Choroid plexus epithelial cell (primary cell): ENCODE measurements around the gene CROCC.
A peak's percentile ranks its signal among the peaks of the same experiment; 100 is the strongest.
"Not testable (repeated sequence)": the region's sequence is repeated elsewhere in the genome, so short reads cannot be mapped to it uniquely, and the experiment has no call there.

Experiments
- DNase-seq: peaks from one replicate; pipeline ENCODE4 v3.0.0-alpha.2; 2010; ENCODE audit warnings: low read depth
- H3K4me3 ChIP-seq: 2 replicates; pipeline ENCODE4 v1.5.1; 2011; ENCODE audit warnings: low read depth, mild to moderate bottlenecking, control low read depth, low read length, moderate library complexity
- CTCF ChIP-seq: conservative IDR thresholded peaks from 2 replicates; pipeline ENCODE4 v1.5.1; 2011; ENCODE audit warnings: low read depth, mild to moderate bottlenecking, control low read depth, inconsistent platforms, low read length, moderate library complexity

CROCC gene

GRCh38 chr1:16961297-16962133, 39.8 kb downstream of the CROCC start:
- no peak for DNase-seq
- peak overlapping the region; percentile 49 for H3K4me3 ChIP-seq
- TF ChIP-seq CTCF, result no peak

GRCh38 chr1:16964169-16964568, 42.4 kb downstream of the CROCC start:
- not testable (repeated sequence) for DNase-seq, H3K4me3 ChIP-seq

- H3K4me3 ChIP-seq, result no peak overlapping the region
- TF ChIP-seq CTCF, result no peak
- no peak for DNase-seq
Measured at GRCh38 chr1:16965486-16966067, 43.8 kb downstream of the CROCC start.

- DNase-seq, result no peak
- no peak for TF ChIP-seq CTCF
Measured at GRCh38 chr1:16966282-16966681, 44.6 kb downstream of the CROCC start.

GRCh38 chr1:16967095-16967575, 45.4 kb downstream of the CROCC start:
- peak; percentile 77 for DNase-seq
- H3K4me3 ChIP-seq, result no peak overlapping the region
- no peak for TF ChIP-seq CTCF

More at GRCh38 chr1:16966282-16966681, 44.6 kb downstream of the CROCC start:
- H3K4me3 ChIP-seq, result no peak overlapping the region

- TF ChIP-seq CTCF, result no peak
- DNase-seq, result no peak
Measured at GRCh38 chr1:16967962-16968361, 46.2 kb downstream of the CROCC start.

GRCh38 chr1:16968372-16968771, 46.6 kb downstream of the CROCC start:
- no peak for DNase-seq
- no peak overlapping the region for H3K4me3 ChIP-seq
- TF ChIP-seq CTCF, result no peak

More at GRCh38 chr1:16967962-16968361, 46.2 kb downstream of the CROCC start:
- no peak overlapping the region for H3K4me3 ChIP-seq
